NCI-H2171 (cell line): ENCODE measurements around the gene MGAT3.

Source experiments
- DNase-seq: peaks from one replicate; lab custom pipeline; 2025; lab: John Stamatoyannopoulos, UW

MGAT3 gene

GRCh38 chr22:39529487-39529851 lies 72.7 kb downstream of the MGAT3 start:
- DNase-seq, result no peak

- DNase-seq, result no peak
Measured at GRCh38 chr22:39530116-39530515, 73.3 kb downstream of the MGAT3 start.

- no peak for DNase-seq
Measured at GRCh38 chr22:39530692-39531331, 74.0 kb downstream of the MGAT3 start.

- peak; percentile 100 for DNase-seq
Measured at GRCh38 chr22:39532215-39533073, 75.6 kb downstream of the MGAT3 start, which contains the start of gene RPS19BP1. Gene RPS19BP1 (minus strand): TSS chr22:39532748. CDS start chr22:39532738, 10 bp downstream.

GRCh38 chr22:39534092-39534506 lies 77.3 kb downstream of the MGAT3 start:
- DNase-seq, result no peak

- peak; percentile 62 for DNase-seq
Measured at GRCh38 chr22:39534591-39535356, 78.0 kb downstream of the MGAT3 start.

GRCh38 chr22:39535357-39535725 lies 78.5 kb downstream of the MGAT3 start:
- DNase-seq, result no peak

- no peak for DNase-seq
Measured at GRCh38 chr22:39535831-39536449, 79.1 kb downstream of the MGAT3 start.

GRCh38 chr22:39536711-39537110 lies 79.9 kb downstream of the MGAT3 start:
- no peak for DNase-seq

GRCh38 chr22:39537975-39538374 lies 81.2 kb downstream of the MGAT3 start:
- DNase-seq, result no peak
